ENCODE results near the gene KRTAP19-2.

GRCh38 chr21:30447056-30447455 is 40.2 kb downstream of the KRTAP19-2 start:
- TF ChIP-seq CTCF (conservative IDR thresholded peaks at IDR 0.05; ENCODE audit: low read depth, low read length) (no peak), EZH2 (IDR thresholded peaks at IDR 0.05; ENCODE audit: borderline replicate concordance, low read depth, low read length, poor library complexity, severe bottlenecking) (no peak)

Data from A673 (cell line).